Endothelial cell of umbilical vein (primary cell): ENCODE measurements around the gene SKI.

Source experiments
- EZH2 ChIP-seq: IDR thresholded peaks from 2 replicates; pipeline ENCODE4 v1.6.1; 2012; ENCODE audit warnings: borderline replicate concordance, low read depth, mild to moderate bottlenecking, moderate library complexity, low read length, inconsistent platforms; ENCODE audit not compliant: severe bottlenecking
- MYC ChIP-seq: IDR thresholded peaks from one replicate; pipeline ENCODE4 v1.6.1; 2011; ENCODE audit warnings: mild to moderate bottlenecking, low read depth, low read length
- POLR2A ChIP-seq: IDR thresholded peaks from 2 replicates; pipeline ENCODE4 v1.6.1; 2012; ENCODE audit warnings: low read depth, mild to moderate bottlenecking, control low read depth, low read length
- POLR2AphosphoS5 ChIP-seq: IDR thresholded peaks from 2 replicates; pipeline ENCODE4 v1.6.1; 2012; ENCODE audit warnings: low read depth, mild to moderate bottlenecking, control low read depth, low read length, moderate library complexity; ENCODE audit not compliant: insufficient read depth
- TF ChIP-seq, protein P1 (sequence below), 2 donors: IDR thresholded peaks; 1 replicate in 1 of 2; 2 replicates in 1 of 2; pipeline ENCODE4 v1.5.1; 2011; ENCODE audit warnings: low read length in 2 of 2, mild to moderate bottlenecking in 2 of 2, moderate library complexity in 2 of 2, control low read depth in 1 of 2, inconsistent platforms in 1 of 2, low read depth in 1 of 2; ENCODE audit not compliant: insufficient read depth in 1 of 2; ENCODE audit errors: extremely low read depth in 1 of 2

DNA sequence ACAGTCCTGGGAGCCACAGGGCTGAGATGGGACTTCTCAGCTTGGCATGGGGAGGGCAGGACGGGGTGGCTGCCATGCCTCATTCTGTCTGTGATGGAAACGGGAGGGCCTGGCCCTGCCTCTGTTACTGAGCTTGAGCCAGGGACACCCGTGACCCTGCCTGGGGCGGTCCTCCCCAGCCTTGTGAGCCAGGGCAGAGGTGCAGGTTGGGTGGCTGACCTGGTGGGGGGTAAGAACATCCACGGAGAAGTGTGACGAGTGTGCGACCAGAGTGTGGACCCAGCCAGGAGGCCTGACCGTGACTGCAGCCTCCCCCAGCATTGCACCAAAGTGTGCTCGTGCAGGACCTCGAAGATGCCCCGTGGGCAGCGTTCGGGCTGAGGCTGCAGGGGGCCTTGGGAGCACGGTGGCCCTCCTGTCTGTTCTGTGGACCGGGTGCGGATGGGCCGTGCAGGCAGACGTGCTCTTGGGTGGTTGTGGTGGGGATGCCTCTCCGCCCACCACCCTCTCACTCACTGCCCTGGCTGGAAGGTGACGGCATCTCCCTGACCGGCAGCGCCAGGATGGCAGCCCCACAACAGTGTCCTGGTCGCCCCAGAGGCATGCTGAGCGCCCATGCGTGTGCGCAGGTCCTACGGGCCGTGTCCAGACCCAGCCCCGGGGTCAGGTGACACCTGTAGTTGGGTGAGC, 45.4 kb downstream of the SKI start:
- TF ChIP-seq, protein P1, sequence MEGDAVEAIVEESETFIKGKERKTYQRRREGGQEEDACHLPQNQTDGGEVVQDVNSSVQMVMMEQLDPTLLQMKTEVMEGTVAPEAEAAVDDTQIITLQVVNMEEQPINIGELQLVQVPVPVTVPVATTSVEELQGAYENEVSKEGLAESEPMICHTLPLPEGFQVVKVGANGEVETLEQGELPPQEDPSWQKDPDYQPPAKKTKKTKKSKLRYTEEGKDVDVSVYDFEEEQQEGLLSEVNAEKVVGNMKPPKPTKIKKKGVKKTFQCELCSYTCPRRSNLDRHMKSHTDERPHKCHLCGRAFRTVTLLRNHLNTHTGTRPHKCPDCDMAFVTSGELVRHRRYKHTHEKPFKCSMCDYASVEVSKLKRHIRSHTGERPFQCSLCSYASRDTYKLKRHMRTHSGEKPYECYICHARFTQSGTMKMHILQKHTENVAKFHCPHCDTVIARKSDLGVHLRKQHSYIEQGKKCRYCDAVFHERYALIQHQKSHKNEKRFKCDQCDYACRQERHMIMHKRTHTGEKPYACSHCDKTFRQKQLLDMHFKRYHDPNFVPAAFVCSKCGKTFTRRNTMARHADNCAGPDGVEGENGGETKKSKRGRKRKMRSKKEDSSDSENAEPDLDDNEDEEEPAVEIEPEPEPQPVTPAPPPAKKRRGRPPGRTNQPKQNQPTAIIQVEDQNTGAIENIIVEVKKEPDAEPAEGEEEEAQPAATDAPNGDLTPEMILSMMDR (IDR thresholded peaks at IDR 0.05; ENCODE audit: extremely low read depth in 1 of 2, insufficient read depth in 1 of 2, low read depth in 1 of 2, low read length in 2 of 2), result no peak
- TF ChIP-seq POLR2A (no peak), MYC (no peak), POLR2AphosphoS5 (no peak), EZH2 (no peak)
